ENCODE measurements around the gene ADGRD2. TPM values are rescaled to one million over a fixed set of nuclear protein-coding genes. Genes with fewer than 3 reads are reported as not detected.
"Not testable (repeated sequence)": the region's sequence is repeated elsewhere in the genome, so short reads cannot be mapped to it uniquely, and the experiment has no call there.

The ADGRD2 gene
- under 1 TPM in 3 of 4 donors, not detected in 1; 0.07 to 0.35 (median 0.10) TPM for polyA plus RNA-seq (ENCODE audit: insufficient read length in 4 of 4)

GRCh38 chr9:124450241-124450924, at the start of gene ADGRD2:
Gene ADGRD2, plus strand, starts transcription at chr9:124450451. Its CDS starts 1,216 bp downstream, at chr9:124451667.
- peak in 3 of 4 donors; percentile 13 to 23 (median 15) for DNase-seq (ENCODE audit: low read depth in 4 of 4, low spot score in 2 of 4)

- DNase-seq (ENCODE audit: low read depth in 4 of 4, low spot score in 2 of 4) = no peak
Observed at GRCh38 chr9:124403246-124403645, 47.0 kb upstream of the ADGRD2 start.

- DNase-seq (ENCODE audit: low read depth in 4 of 4, low spot score in 2 of 4) = no peak
Observed at GRCh38 chr9:124409410-124409809, 40.8 kb upstream of the ADGRD2 start.

- no peak for DNase-seq (ENCODE audit: low read depth in 4 of 4, low spot score in 2 of 4)
Observed at GRCh38 chr9:124410321-124410913, 39.8 kb upstream of the ADGRD2 start.

- no peak for DNase-seq (ENCODE audit: low read depth in 4 of 4, low spot score in 2 of 4)
Observed at GRCh38 chr9:124411514-124412227, 38.6 kb upstream of the ADGRD2 start.

- no peak for DNase-seq (ENCODE audit: low read depth in 4 of 4, low spot score in 2 of 4)
Observed at GRCh38 chr9:124412228-124412575, 38.0 kb upstream of the ADGRD2 start.

- DNase-seq (ENCODE audit: low read depth in 4 of 4, low spot score in 2 of 4) = no peak
Observed at GRCh38 chr9:124414612-124415011, 35.6 kb upstream of the ADGRD2 start.

GRCh38 chr9:124415102-124415851, 35.0 kb upstream of the ADGRD2 start, which contains the start of gene PSMB7:
Gene PSMB7, minus strand, starts transcription at chr9:124415442. Its CDS starts 17 bp downstream, at chr9:124415425.
- DNase-seq (ENCODE audit: low read depth in 4 of 4, low spot score in 2 of 4) = peak; percentile 84 to 93 (median 90)

GRCh38 chr9:124415852-124416484, 34.3 kb upstream of the ADGRD2 start:
- DNase-seq (ENCODE audit: low read depth in 4 of 4, low spot score in 2 of 4) = no peak

- no peak for DNase-seq (ENCODE audit: low read depth in 4 of 4, low spot score in 2 of 4)
Observed at GRCh38 chr9:124419832-124420489, 30.3 kb upstream of the ADGRD2 start.

GRCh38 chr9:124420991-124421543, 29.2 kb upstream of the ADGRD2 start:
- DNase-seq (ENCODE audit: low read depth in 4 of 4, low spot score in 2 of 4) = no peak

- no peak for DNase-seq (ENCODE audit: low read depth in 4 of 4, low spot score in 2 of 4)
Observed at GRCh38 chr9:124423155-124423554, 27.1 kb upstream of the ADGRD2 start.

GRCh38 chr9:124423591-124423990, 26.7 kb upstream of the ADGRD2 start:
- no peak for DNase-seq (ENCODE audit: low read depth in 4 of 4, low spot score in 2 of 4)

- DNase-seq (ENCODE audit: low read depth in 4 of 4, low spot score in 2 of 4) = not testable (repeated sequence)
Observed at GRCh38 chr9:124425733-124426132, 24.5 kb upstream of the ADGRD2 start.

- DNase-seq (ENCODE audit: low read depth in 4 of 4, low spot score in 2 of 4) = no peak
Observed at GRCh38 chr9:124426361-124426760, 23.9 kb upstream of the ADGRD2 start.

GRCh38 chr9:124427281-124427680, 23.0 kb upstream of the ADGRD2 start:
- no peak for DNase-seq (ENCODE audit: low read depth in 4 of 4, low spot score in 2 of 4)

- DNase-seq (ENCODE audit: low read depth in 4 of 4, low spot score in 2 of 4) = no peak
Observed at GRCh38 chr9:124428751-124429529, 21.3 kb upstream of the ADGRD2 start.

GRCh38 chr9:124429530-124429867, 20.8 kb upstream of the ADGRD2 start:
- DNase-seq (ENCODE audit: low read depth in 4 of 4, low spot score in 2 of 4) = no peak

GRCh38 chr9:124436320-124436719, 13.9 kb upstream of the ADGRD2 start:
- DNase-seq (ENCODE audit: low read depth in 4 of 4, low spot score in 2 of 4) = no peak

All from left renal cortex interstitium (tissue), 4 donors.